Measurements from ENCODE around the gene FOXJ3. TPM values are rescaled to one million over a fixed set of nuclear protein-coding genes. Genes with fewer than 3 reads are reported as not detected.

FOXJ3 gene
- total and polyA plus RNA-seq, 7 donors: 14.4 to 53.8 (median 39.9) TPM

GRCh38 chr1:42186152-42186551, 148.9 kb downstream of the FOXJ3 start:
- Histone ChIP-seq H3K9me3 (no peaks in the 10 kb centered on the region), H3K27me3 (no peaks in the 10 kb centered on the region), H3K36me3 (peaks cover 0 to 74% (median 6%) of the 10 kb centered on the region in 4 donors), H3K4me3 (no peak overlapping the region), H3K27ac (no peak overlapping the region), H3K4me1 (no peaks in the 10 kb centered on the region)
- 91% methylated on average over 3 of the region's 3 CpGs for WGBS, 2 donors
- intact Hi-C loops (cut with DNase I): no loop called here
- no peak for DNase-seq
- TF ChIP-seq EP300 (IDR thresholded peaks at IDR 0.05) (no peak), POLR2AphosphoS5 (IDR thresholded peaks at IDR 0.05) (no peak), POLR2A (IDR thresholded peaks at IDR 0.05) (no peak), CTCF (IDR thresholded peaks at IDR 0.05) (no peak)

GRCh38 chr1:42184616-42185015, 150.4 kb downstream of the FOXJ3 start:
- Histone ChIP-seq H3K27me3 (no peaks in the 10 kb centered on the region), H3K4me3 (no peak overlapping the region), H3K36me3 (peaks cover 0 to 63% (median 7%) of the 10 kb centered on the region in 4 donors), H3K27ac (no peak overlapping the region), H3K4me1 (peaks cover 0 to 6% (median 2%) of the 10 kb centered on the region in 4 donors), H3K9me3 (no peaks in the 10 kb centered on the region)
- no peak for TF ChIP-seq POLR2AphosphoS5 (IDR thresholded peaks at IDR 0.05)
- no peak for TF ChIP-seq EP300 (IDR thresholded peaks at IDR 0.05)
- no peak for TF ChIP-seq POLR2A (IDR thresholded peaks at IDR 0.05)
- TF ChIP-seq CTCF (IDR thresholded peaks at IDR 0.05): no peak
- no peak for DNase-seq
- 90 to 94% methylated on average over 3 of the region's 3 CpGs for WGBS, 2 donors
- intact Hi-C loops (cut with DNase I): no loop called here

GRCh38 chr1:42183957-42184268, 151.1 kb downstream of the FOXJ3 start:
- no peak for DNase-seq
- WGBS, 2 donors: 96 to 98% methylated on average over 6 of the region's 6 CpGs
- Histone ChIP-seq H3K27me3 (no peaks in the 10 kb centered on the region), H3K36me3 (peaks cover 0 to 56% (median 6%) of the 10 kb centered on the region in 4 donors), H3K4me3 (no peak overlapping the region), H3K27ac (no peak overlapping the region), H3K9me3 (no peaks in the 10 kb centered on the region), H3K4me1 (peaks cover 0 to 13% (median 6%) of the 10 kb centered on the region in 4 donors)
- intact Hi-C loops (cut with DNase I): no loop called here
- TF ChIP-seq EP300 (IDR thresholded peaks at IDR 0.05): no peak
- TF ChIP-seq POLR2AphosphoS5 (IDR thresholded peaks at IDR 0.05): no peak
- TF ChIP-seq POLR2A (IDR thresholded peaks at IDR 0.05): no peak
- TF ChIP-seq CTCF (IDR thresholded peaks at IDR 0.05): no peak

GRCh38 chr1:42183210-42183956, 151.7 kb downstream of the FOXJ3 start:
- H3K36me3 ChIP-seq: peaks cover 0 to 51% (median 4%) of the 10 kb centered on the region in 4 donors
- no peak overlapping the region for H3K4me3 ChIP-seq
- intact Hi-C loops (cut with DNase I): no loop called here
- peaks cover 0 to 17% (median 8%) of the 10 kb centered on the region in 4 donors for H3K4me1 ChIP-seq
- no peak for DNase-seq
- H3K27me3 ChIP-seq: no peaks in the 10 kb centered on the region
- no peak overlapping the region for H3K27ac ChIP-seq
- no peaks in the 10 kb centered on the region for H3K9me3 ChIP-seq
- TF ChIP-seq EP300 (IDR thresholded peaks at IDR 0.05) (no peak), CTCF (IDR thresholded peaks at IDR 0.05) (no peak), POLR2A (IDR thresholded peaks at IDR 0.05) (no peak), POLR2AphosphoS5 (IDR thresholded peaks at IDR 0.05) (no peak)
- WGBS, 2 donors: 80 to 95% methylated on average over 3 of the region's 7 CpGs

Data from sigmoid colon (tissue), 7 donors.